GM12878 (cell line): ENCODE results near the gene CHCHD6. TPM values are rescaled to one million over a fixed set of nuclear protein-coding genes. Genes with fewer than 3 reads are reported as not detected.

Experiments used
- ATAC-seq: fragments of 200-7000 bp; cut with Tn5 transposase; 3 replicates; pipeline ENCODE4 v1.9.1; 2020; ENCODE audit warnings: mild to moderate bottlenecking, moderate library complexity
- BruUV-seq: library from RNA; stranded (reverse); fragments of 400-500 nt; replicated peaks from 2 replicates; lab custom pipeline; 2021; lab: Mats Ljungman, UMichigan
- CTCF ChIA-PET: fragments of 300-600 bp; sonication (Branson Sonifier 250); formaldehyde crosslinking; extraction: SDS; loops from one replicate; lab custom pipeline; 2021; ENCODE audit warnings: inconsistent platforms; lab: Yijun Ruan, JAX
- POLR2A ChIA-PET: fragments of 350-600 bp; formaldehyde crosslinking; extraction: SDS; loops from one replicate; lab custom pipeline; 2021; ENCODE audit warnings: inconsistent platforms; lab: Charles Lee
- RAD21 ChIA-PET: fragments of 300-600 bp; sonication (Branson Sonifier 250); formaldehyde crosslinking; loops from one replicate; lab custom pipeline; 2023; ENCODE audit warnings: antibody characterized with exemption; ENCODE audit not compliant: unreplicated experiment; lab: Charles Lee
- SMC1A ChIA-PET: fragments of 300-600 bp; sonication (Branson Sonifier 250); formaldehyde crosslinking; loops from one replicate; lab custom pipeline; 2023; ENCODE audit not compliant: unreplicated experiment, uncharacterized antibody; lab: Charles Lee
- DNase-seq: peaks from one replicate; pipeline ENCODE4 v3.0.0-alpha.2; 2011; ENCODE audit warnings: low read depth, low spot score
- FAIRE-seq: peaks from 3 replicates; lab custom pipeline; 2011; peaks lifted over from hg19 to GRCh38; lab: Jason Lieb, UNC
- H2AFZ ChIP-seq: 2 replicates; pipeline ENCODE4 v1.6.0; 2011; ENCODE audit warnings: low read depth, low read length, control low read depth; ENCODE audit not compliant: control insufficient read depth
- H3K27ac ChIP-seq: 2 replicates; pipeline ENCODE4 v1.5.1; 2011; ENCODE audit warnings: control low read depth; ENCODE audit not compliant: control insufficient read depth, insufficient read depth
- H3K27me3 ChIP-seq, 2 experiments: replicated peaks in 1 of 2; 2 replicates each; pipeline versions ENCODE4 v1.6.0 to v1.6.1; 2011; ENCODE audit warnings: low read length in 1 of 2; ENCODE audit not compliant: control insufficient read depth in 2 of 2, insufficient read depth in 2 of 2
- H3K36me3 ChIP-seq, 2 experiments: 2 replicates each; pipeline ENCODE4 v1.5.1; 2011; ENCODE audit warnings: low read length in 1 of 2; ENCODE audit not compliant: control insufficient read depth in 2 of 2, insufficient read depth in 2 of 2
- H3K4me1 ChIP-seq: 2 replicates; pipeline ENCODE4 v1.6.1; 2011; ENCODE audit warnings: mild to moderate bottlenecking, low read length, moderate library complexity, mixed read lengths; ENCODE audit not compliant: control insufficient read depth, insufficient read depth
- H3K4me2 ChIP-seq: 2 replicates; pipeline ENCODE4 v1.6.0; 2011; ENCODE audit warnings: control low read depth; ENCODE audit not compliant: control insufficient read depth, insufficient read depth
- H3K4me3 ChIP-seq: fragments of 200-600 bp; sonication (generic); 2 replicates; pipeline ENCODE4 v1.5.1; 2016
- H3K79me2 ChIP-seq: 2 replicates; pipeline ENCODE4 v1.6.0; 2011; ENCODE audit warnings: low read length; ENCODE audit not compliant: control insufficient read depth, insufficient read depth
- H3K9ac ChIP-seq: 2 replicates; pipeline ENCODE4 v1.8.0; 2011; ENCODE audit warnings: low read length, control low read depth, mixed read lengths; ENCODE audit not compliant: control insufficient read depth, insufficient read depth
- H3K9me3 ChIP-seq: replicated peaks from 3 replicates; pipeline ENCODE4 v1.5.1; 2011; ENCODE audit warnings: mild to moderate bottlenecking, low read length; ENCODE audit not compliant: control insufficient read depth, insufficient read depth
- H4K20me1 ChIP-seq: 2 replicates; pipeline ENCODE4 v1.6.0; 2011; ENCODE audit not compliant: control insufficient read depth, insufficient read depth
- BCL11A ChIP-seq: IDR thresholded peaks from 2 replicates; pipeline ENCODE4 v1.6.1; 2011; ENCODE audit warnings: low read depth, low read length
- CBFB ChIP-seq: IDR thresholded peaks from 2 replicates; pipeline ENCODE4 v1.6.1; 2016; ENCODE audit warnings: antibody characterized with exemption, low read depth
- CBX3 ChIP-seq: fragments of 200-600 bp; sonication (generic); IDR thresholded peaks from 2 replicates; pipeline ENCODE4 v1.6.1; 2016; ENCODE audit warnings: low read depth, borderline replicate concordance
- EZH2 ChIP-seq: IDR thresholded peaks from 2 replicates; pipeline ENCODE4 v1.6.1; 2012; ENCODE audit warnings: low read depth, mild to moderate bottlenecking, control low read depth, inconsistent platforms, low read length, borderline replicate concordance; ENCODE audit not compliant: control insufficient read depth
- JUNB ChIP-seq: IDR thresholded peaks from 2 replicates; pipeline ENCODE4 v1.6.1; 2016; ENCODE audit warnings: antibody characterized with exemption, mild to moderate bottlenecking
- KAT2A ChIP-seq: conservative IDR thresholded peaks from 2 replicates; pipeline ENCODE4 v1.6.1; 2011; ENCODE audit warnings: low read depth, low read length; ENCODE audit not compliant: control insufficient read depth
- KDM1A ChIP-seq: fragments of 200-600 bp; sonication (generic); IDR thresholded peaks from 2 replicates; pipeline ENCODE4 v1.6.1; 2016; ENCODE audit warnings: borderline replicate concordance
- MEF2B ChIP-seq: fragments of 450-650 bp; IDR thresholded peaks from 2 replicates; pipeline ENCODE4 v1.6.1; 2018; ENCODE audit warnings: mild to moderate bottlenecking, moderate library complexity; ENCODE audit not compliant: partially characterized antibody, poor library complexity, severe bottlenecking
- NRF1 ChIP-seq: conservative IDR thresholded peaks from 2 replicates; pipeline ENCODE4 v1.6.1; 2011; ENCODE audit warnings: mild to moderate bottlenecking, low read depth, low read length, improper control_type of control experiment
- POLR2AphosphoS2 ChIP-seq: IDR thresholded peaks from 2 replicates; pipeline ENCODE4 v1.6.1; 2011; ENCODE audit warnings: low read depth, mild to moderate bottlenecking, low read length, improper control_type of control experiment, moderate library complexity
- POLR2AphosphoS5 ChIP-seq: IDR thresholded peaks from 2 replicates; pipeline ENCODE4 v1.6.1; 2011; ENCODE audit warnings: mild to moderate bottlenecking, low read length, inconsistent platforms
- SUPT20H ChIP-seq: IDR thresholded peaks from 2 replicates; pipeline ENCODE4 v1.6.1; 2011; ENCODE audit warnings: low read depth, mild to moderate bottlenecking, low read length, moderate library complexity, borderline replicate concordance; ENCODE audit not compliant: control insufficient read depth
- ZNF24 ChIP-seq: fragments of 450-650 bp; IDR thresholded peaks from 2 replicates; pipeline ENCODE4 v1.6.1; 2017; ENCODE audit warnings: antibody characterized with exemption, mild to moderate bottlenecking
- ZNF687 ChIP-seq: fragments of 450-650 bp; IDR thresholded peaks from 2 replicates; pipeline ENCODE4 v1.6.1; 2017; ENCODE audit warnings: mild to moderate bottlenecking, moderate library complexity
- in situ Hi-C: fragments of 300-500 bp; cut with MboI; formaldehyde crosslinking; loops from 9 replicates; pipeline ENCODE4 v1.14.3; 2018; ENCODE audit warnings: mixed read lengths
- intact Hi-C: fragments of 100-400 bp; cut with micrococcal nuclease; formaldehyde crosslinking; loops from one replicate; pipeline ENCODE4 v1.14.2; 2022; ENCODE audit not compliant: unreplicated experiment
- polyA plus RNA-seq, 11 experiments: library from polyadenylated mRNA; depleted of rRNA in 4 of 11; unstranded in 6 of 11; stranded (reverse) in 5 of 11; fragments of >200 nt; fragmentation: Nextera tagmentation in 4 of 11; fragmentation: Illumina TruSeq in 1 of 11; extraction: Ambion mirVana in 4 of 11; extraction: Trizol in 1 of 11; gene quantifications; 1 replicate in 1 of 11; 2 replicates in 10 of 11; pipeline versions ENCODE4 v1.2.1 to v1.2.3, GENCODE V29; 2011 to 2016; ENCODE audit warnings: inconsistent platforms in 2 of 11, missing spikeins in 2 of 11, low read depth in 1 of 11
- total RNA-seq, 4 experiments: library from RNA; depleted of rRNA in 3 of 4; stranded (reverse); fragments of >200 nt in 3 of 4; fragmentation: Illumina TruSeq in 1 of 4; extraction: Trizol in 1 of 4; gene quantifications; 2 replicates each; pipeline versions ENCODE4 v1.2.1 to v1.2.3, GENCODE V29; 2013 to 2021

The CHCHD6 gene
- total and polyA plus RNA-seq, 10 of the 15 experiments (the other 5 are each of a cell fraction or from before 2014, with no cell fraction given): 2.7 to 16.7 (median 12.3) TPM

- Histone ChIP-seq H3K9me3 (no peaks in the 10 kb centered on the region), H3K4me3 (no peak overlapping the region), H3K4me1 (no peaks in the 10 kb centered on the region), H4K20me1 (no peaks in the 10 kb centered on the region), H3K79me2 (no peaks in the 10 kb centered on the region), H3K27ac (no peak overlapping the region), H3K9ac (no peak overlapping the region), H3K27me3 (no peaks in the 10 kb centered on the region), H3K36me3 (no peaks in the 10 kb centered on the region), H2AFZ (no peak overlapping the region), H3K4me2 (no peak overlapping the region)
- TF ChIP-seq BCL11A (no peak), KAT2A (no peak), NRF1 (no peak), KDM1A (no peak), EZH2 (no peak), ZNF687 (no peak), ZNF24 (no peak), SUPT20H (no peak), POLR2AphosphoS2 (no peak), CBFB (no peak), POLR2AphosphoS5 (no peak), JUNB (no peak), MEF2B (no peak), CBX3 (no peak)
- no TSS peak for BruUV-seq
- CTCF ChIA-PET: interaction anchor here (4.2 kb wide), 1 partner anchor 11 kb away, joined by 23 read pairs; no protein-coding TSS in a partner anchor
- FAIRE-seq: no peak
- no peak for DNase-seq
- in situ Hi-C loops: no loop called here
- SMC1A ChIA-PET: interaction anchor here (0.8 kb wide), 1 partner anchor 11 kb away, joined by 3 read pairs; no protein-coding TSS in a partner anchor
- RAD21 ChIA-PET: no interaction called here
- ATAC-seq: no peak
- intact Hi-C loops: no loop called here
- POLR2A ChIA-PET: interaction anchor here (0.7 kb wide), 1 partner anchor 128 kb away, joined by 3 read pairs; no protein-coding TSS in a partner anchor
Measured at GRCh38 chr3:126763035-126763434, 59.0 kb downstream of the CHCHD6 start.
